ENCODE results near the gene CD320. TPM values are rescaled to one million over a fixed set of nuclear protein-coding genes. Genes with fewer than 3 reads are reported as not detected.
"Not testable (repeated sequence)": the region's sequence is repeated elsewhere in the genome, so short reads cannot be mapped to it uniquely, and the experiment has no call there.

Gene CD320
- total and polyA plus RNA-seq, 4 experiments from 2014 or later, result 29.6 to 53.5 (median 40.0) TPM

DNA sequence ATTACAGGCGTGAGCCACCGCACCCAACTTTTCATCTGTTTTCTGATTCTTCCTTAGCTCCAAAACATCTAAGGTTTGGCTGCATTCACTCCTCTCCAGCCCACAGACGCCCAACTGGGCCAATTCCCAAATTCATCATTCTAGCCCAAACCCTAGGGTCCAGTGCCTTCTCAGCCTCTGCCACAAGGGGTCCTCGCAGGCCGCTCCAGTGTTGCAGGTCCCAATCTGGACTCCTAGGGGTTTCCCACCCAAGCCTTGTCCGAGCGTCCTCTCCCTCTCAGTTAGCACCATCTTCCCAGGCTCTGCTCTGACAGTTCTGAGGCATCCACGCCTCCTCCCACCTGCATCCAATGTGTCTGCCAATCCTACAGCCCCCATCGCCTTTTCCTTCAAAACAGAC lies 16.8 kb downstream of the CD320 start:
- H3K27ac ChIP-seq (ENCODE audit: low read depth, low read length); H3K9me3 ChIP-seq (ENCODE audit: control insufficient read depth in 1 of 2, low read length in 2 of 2); H3K4me3 Mint-ChIP-seq; CTCF ChIA-PET (ENCODE audit: partially characterized antibody); H3K27ac Mint-ChIP-seq; H3K9me3 Mint-ChIP-seq; H3K36me3 ChIP-seq (ENCODE audit: insufficient read depth, low read length); H3K27me3 ChIP-seq (ENCODE audit: insufficient read depth, low read length); DNase-seq; H3K27me3 Mint-ChIP-seq; H3K4me3 ChIP-seq (ENCODE audit: low read length in 2 of 2); H3K4me1 ChIP-seq (ENCODE audit: insufficient read depth, low read length); POLR2A ChIA-PET (ENCODE audit: partially characterized antibody); H3K4me1 Mint-ChIP-seq; H3K36me3 Mint-ChIP-seq; intact Hi-C loops (cut with micrococcal nuclease): not testable (repeated sequence)

DNA sequence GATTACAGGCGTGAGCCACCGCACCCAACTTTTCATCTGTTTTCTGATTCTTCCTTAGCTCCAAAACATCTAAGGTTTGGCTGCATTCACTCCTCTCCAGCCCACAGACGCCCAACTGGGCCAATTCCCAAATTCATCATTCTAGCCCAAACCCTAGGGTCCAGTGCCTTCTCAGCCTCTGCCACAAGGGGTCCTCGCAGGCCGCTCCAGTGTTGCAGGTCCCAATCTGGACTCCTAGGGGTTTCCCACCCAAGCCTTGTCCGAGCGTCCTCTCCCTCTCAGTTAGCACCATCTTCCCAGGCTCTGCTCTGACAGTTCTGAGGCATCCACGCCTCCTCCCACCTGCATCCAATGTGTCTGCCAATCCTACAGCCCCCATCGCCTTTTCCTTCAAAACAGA lies 31.6 kb downstream of the CD320 start:
- DNase-seq; H3K27ac ChIP-seq (ENCODE audit: low read depth, low read length); H3K27me3 ChIP-seq (ENCODE audit: insufficient read depth, low read length); H3K36me3 ChIP-seq (ENCODE audit: insufficient read depth, low read length); H3K27ac Mint-ChIP-seq; H3K4me3 Mint-ChIP-seq; H3K9me3 Mint-ChIP-seq; H3K4me1 Mint-ChIP-seq; H3K36me3 Mint-ChIP-seq; H3K27me3 Mint-ChIP-seq; POLR2A ChIA-PET (ENCODE audit: partially characterized antibody); H3K9me3 ChIP-seq (ENCODE audit: control insufficient read depth in 1 of 2, low read length in 2 of 2); H3K4me1 ChIP-seq (ENCODE audit: insufficient read depth, low read length); CTCF ChIA-PET (ENCODE audit: partially characterized antibody); intact Hi-C loops (cut with micrococcal nuclease); H3K4me3 ChIP-seq (ENCODE audit: low read length in 2 of 2): not testable (repeated sequence)

DNA sequence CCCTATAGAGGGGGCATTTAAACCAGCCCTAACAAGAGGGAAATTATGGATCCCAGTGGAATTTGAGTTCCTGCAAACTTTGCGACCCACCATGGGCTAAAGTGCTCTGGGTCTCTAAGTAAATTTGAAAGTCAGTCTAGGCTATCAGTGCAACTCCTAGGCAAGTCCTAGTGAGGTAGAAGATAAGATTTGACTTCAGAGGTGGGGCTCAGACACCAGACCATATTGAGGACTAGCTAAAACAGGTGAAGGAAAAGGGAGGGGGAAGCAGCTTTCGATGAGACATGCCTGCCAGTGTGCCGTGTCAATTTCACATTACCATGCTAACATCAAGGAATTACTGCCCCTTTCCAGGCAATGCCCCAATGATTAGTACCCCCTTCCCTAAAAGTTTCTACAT lies 38.4 kb downstream of the CD320 start:
- H3K27ac ChIP-seq (ENCODE audit: low read depth, low read length), result peak overlapping the region; percentile 76
- no peaks in the 10 kb centered on the region for H3K36me3 ChIP-seq (ENCODE audit: insufficient read depth, low read length)
- peaks cover 10% of the 10 kb centered on the region for H3K4me1 ChIP-seq (ENCODE audit: insufficient read depth, low read length)
- intact Hi-C loops (cut with micrococcal nuclease), result loop anchor here (5.0 kb wide), 2 partner anchors 112 to 128 kb away; no protein-coding TSS in a partner anchor
- H3K4me3 Mint-ChIP-seq, result peak overlapping the region; percentile 90 to 97 (median 92)
- CTCF ChIA-PET (ENCODE audit: partially characterized antibody), result interaction anchor here (0.6 to 4.2 kb wide), 12 partner anchors 32 to 309 kb away, joined by 3 to 27 read pairs (median 4); partner anchors contain the start of genes NDUFA7 and RPS28
- POLR2A ChIA-PET (ENCODE audit: partially characterized antibody), result interaction anchor here (0.9 to 1.2 kb wide), 4 partner anchors 42 to 54 kb away, joined by 3 to 8 read pairs (median 4); partner anchors contain the start of genes NDUFA7 and RPS28
- no peaks in the 10 kb centered on the region for H3K27me3 ChIP-seq (ENCODE audit: insufficient read depth, low read length)
- peak overlapping the region; percentile 86 to 97 (median 93) for H3K27ac Mint-ChIP-seq
- no peaks in the 10 kb centered on the region for H3K36me3 Mint-ChIP-seq
- H3K4me1 Mint-ChIP-seq, result peaks cover 7 to 16% (median 11%) of the 10 kb centered on the region in 4 donors
- peak overlapping the region; percentile 66 to 88 for H3K4me3 ChIP-seq (ENCODE audit: low read length in 2 of 2)
- H3K27me3 Mint-ChIP-seq, result no peaks in the 10 kb centered on the region
- no peaks in the 10 kb centered on the region for H3K9me3 Mint-ChIP-seq
- no peaks in the 10 kb centered on the region for H3K9me3 ChIP-seq (ENCODE audit: control insufficient read depth in 1 of 2, low read length in 2 of 2)
- DNase-seq, result no peak

DNA sequence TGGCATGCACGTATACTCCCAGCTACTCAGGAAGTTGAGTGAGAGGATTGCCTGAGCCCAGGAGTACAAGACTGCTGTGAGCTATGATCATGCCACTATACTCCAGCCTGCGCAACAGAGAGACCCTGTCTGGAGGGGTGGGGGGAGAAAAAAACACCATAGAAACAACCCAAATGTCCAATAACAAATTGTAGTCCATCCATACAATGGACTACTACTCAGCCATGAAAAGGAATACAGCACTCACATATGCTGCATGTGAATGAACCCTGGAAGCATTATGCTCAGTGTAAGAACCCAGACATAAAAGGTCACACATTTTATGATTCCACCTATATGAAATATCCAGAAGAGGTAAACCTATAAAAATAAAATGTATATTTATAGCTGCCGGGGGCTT lies 42.3 kb downstream of the CD320 start:
- H3K27ac Mint-ChIP-seq, result peak overlapping the region in 1 of 7 donors; percentile 6
- peaks cover 10% of the 10 kb centered on the region for H3K4me1 ChIP-seq (ENCODE audit: insufficient read depth, low read length)
- no peaks in the 10 kb centered on the region for H3K27me3 Mint-ChIP-seq
- peaks cover 7 to 16% (median 11%) of the 10 kb centered on the region in 4 donors for H3K4me1 Mint-ChIP-seq
- H3K36me3 ChIP-seq (ENCODE audit: insufficient read depth, low read length), result no peaks in the 10 kb centered on the region
- no peaks in the 10 kb centered on the region for H3K36me3 Mint-ChIP-seq
- no peaks in the 10 kb centered on the region for H3K27me3 ChIP-seq (ENCODE audit: insufficient read depth, low read length)
- no peaks in the 10 kb centered on the region for H3K9me3 Mint-ChIP-seq
- H3K27ac ChIP-seq (ENCODE audit: low read depth, low read length), result no peak overlapping the region
- peak overlapping the region in 1 of 8 donors; percentile 7 for H3K4me3 Mint-ChIP-seq
- ChIA-PET CTCF (ENCODE audit: partially characterized antibody) (interaction anchor here (0.6 to 4.2 kb wide), 5 partner anchors 52 to 313 kb away, joined by 3 to 18 read pairs (median 3); no protein-coding TSS in a partner anchor), POLR2A (ENCODE audit: partially characterized antibody) (interaction anchor here (0.6 kb wide), 1 partner anchor 345 kb away, joined by 3 read pairs; no protein-coding TSS in a partner anchor)
- no peak for DNase-seq
- H3K4me3 ChIP-seq (ENCODE audit: low read length in 2 of 2), result no peak overlapping the region
- intact Hi-C loops (cut with micrococcal nuclease), result loop anchor here (5.0 kb wide), 2 partner anchors 109 to 131 kb away; no protein-coding TSS in a partner anchor
- no peaks in the 10 kb centered on the region for H3K9me3 ChIP-seq (ENCODE audit: control insufficient read depth in 1 of 2, low read length in 2 of 2)

DNA sequence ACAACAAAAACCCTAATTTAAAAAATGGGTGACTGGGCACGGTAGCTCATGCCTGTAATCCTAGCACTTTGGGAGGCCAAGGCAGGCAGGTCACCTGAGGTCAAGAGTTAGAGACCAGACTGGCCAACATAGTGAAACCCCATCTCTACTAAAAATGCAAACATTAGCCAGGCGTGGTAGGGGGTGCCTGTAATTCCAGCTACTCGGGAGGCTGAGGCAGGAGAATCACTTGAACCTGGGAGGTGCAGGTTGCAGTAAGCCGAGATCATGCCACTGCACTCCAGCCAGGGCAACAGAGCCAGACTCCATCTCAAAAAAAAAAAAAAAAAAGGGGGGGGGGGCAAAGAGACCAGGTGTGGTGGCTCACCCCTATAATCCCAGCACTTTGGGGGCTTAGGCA lies 43.9 kb downstream of the CD320 start:
- H3K9me3 ChIP-seq (ENCODE audit: control insufficient read depth in 1 of 2, low read length in 2 of 2); H3K36me3 Mint-ChIP-seq; H3K27ac Mint-ChIP-seq; H3K9me3 Mint-ChIP-seq; H3K27me3 ChIP-seq (ENCODE audit: insufficient read depth, low read length); H3K4me1 ChIP-seq (ENCODE audit: insufficient read depth, low read length); H3K36me3 ChIP-seq (ENCODE audit: insufficient read depth, low read length); H3K4me3 Mint-ChIP-seq; H3K27me3 Mint-ChIP-seq; H3K4me3 ChIP-seq (ENCODE audit: low read length in 2 of 2); DNase-seq; H3K27ac ChIP-seq (ENCODE audit: low read depth, low read length); intact Hi-C loops (cut with micrococcal nuclease): not testable (repeated sequence)
- H3K4me1 Mint-ChIP-seq, result peaks cover 2 to 11% (median 6%) of the 10 kb centered on the region in 4 donors
- ChIA-PET CTCF (ENCODE audit: partially characterized antibody) (interaction anchor here (1.2 kb wide), 1 partner anchor 38 kb away, joined by 3 read pairs; no protein-coding TSS in a partner anchor), POLR2A (ENCODE audit: partially characterized antibody) (interaction anchor here (0.8 kb wide), 1 partner anchor 57 kb away, joined by 4 read pairs; the partner anchor contains the start of genes NDUFA7 and RPS28)

DNA sequence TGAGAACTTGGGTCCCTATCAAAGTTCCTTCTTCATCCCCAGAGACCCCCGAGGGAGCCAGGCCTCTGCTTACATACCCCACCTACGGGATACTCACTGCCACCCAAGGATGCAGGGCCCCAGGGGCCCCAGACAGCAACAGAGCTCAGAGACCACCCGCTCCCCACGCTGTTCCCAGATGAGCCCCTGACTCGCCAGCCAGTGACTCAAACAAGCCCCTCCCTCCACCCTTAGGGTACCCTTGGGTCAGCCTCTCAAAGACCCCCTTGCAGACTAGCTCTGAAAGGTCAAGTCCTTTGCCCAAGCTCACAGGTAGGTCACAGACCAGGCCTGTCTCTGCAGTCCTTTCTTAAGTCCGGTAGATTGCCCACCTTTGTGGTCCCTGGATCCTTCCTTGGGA lies 45.7 kb downstream of the CD320 start:
- no peak overlapping the region for H3K4me3 Mint-ChIP-seq
- H3K36me3 Mint-ChIP-seq, result peaks cover 8 to 15% of the 10 kb centered on the region in 2 donors
- intact Hi-C loops (cut with micrococcal nuclease), result no loop called here
- H3K27ac Mint-ChIP-seq, result no peak overlapping the region
- DNase-seq, result no peak
- Histone ChIP-seq H3K4me3 (ENCODE audit: low read length in 2 of 2) (no peak overlapping the region), H3K27me3 (ENCODE audit: insufficient read depth, low read length) (no peaks in the 10 kb centered on the region), H3K27ac (ENCODE audit: low read depth, low read length) (no peak overlapping the region), H3K9me3 (ENCODE audit: control insufficient read depth in 1 of 2, low read length in 2 of 2) (no peaks in the 10 kb centered on the region), H3K4me1 (ENCODE audit: insufficient read depth, low read length) (no peaks in the 10 kb centered on the region), H3K36me3 (ENCODE audit: insufficient read depth, low read length) (no peaks in the 10 kb centered on the region)
- H3K27me3 Mint-ChIP-seq, result no peaks in the 10 kb centered on the region
- peaks cover 0 to under 1% (median 0%) of the 10 kb centered on the region in 4 donors for H3K4me1 Mint-ChIP-seq
- ChIA-PET CTCF (ENCODE audit: partially characterized antibody) (interaction anchor here (0.5 kb wide), 1 partner anchor 276 kb away, joined by 4 read pairs; no protein-coding TSS in a partner anchor), POLR2A (ENCODE audit: partially characterized antibody) (no interaction called here)
- H3K9me3 Mint-ChIP-seq, result no peaks in the 10 kb centered on the region

DNA sequence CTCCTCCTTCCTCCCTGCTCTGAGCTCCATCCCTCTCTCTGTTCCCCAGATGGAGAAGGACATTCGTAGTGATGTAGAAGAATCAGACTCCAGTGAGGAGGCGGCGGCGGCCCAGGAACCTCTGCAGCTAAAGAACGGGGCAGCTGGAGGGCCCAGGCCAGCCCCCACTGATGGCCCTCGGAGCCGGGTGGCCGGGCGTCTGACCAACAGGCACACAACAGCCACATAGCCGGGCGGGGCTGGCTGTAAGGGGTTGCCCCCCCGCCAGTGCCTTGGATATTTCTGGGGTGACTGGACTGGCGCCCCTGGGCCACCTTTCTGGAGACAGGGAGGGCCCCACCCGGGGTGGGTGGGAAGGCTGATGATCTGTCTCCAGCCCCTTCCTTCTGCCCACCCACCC lies 46.3 kb downstream of the CD320 start:
- H3K4me1 ChIP-seq (ENCODE audit: insufficient read depth, low read length), result peaks cover 3% of the 10 kb centered on the region
- ChIA-PET POLR2A (ENCODE audit: partially characterized antibody) (no interaction called here), CTCF (ENCODE audit: partially characterized antibody) (interaction anchor here (0.5 to 1.1 kb wide), 3 partner anchors 60 to 318 kb away, joined by 3 to 5 read pairs (median 4); partner anchors contain the start of genes RPS28 and TIMM44)
- no peaks in the 10 kb centered on the region for H3K27me3 ChIP-seq (ENCODE audit: insufficient read depth, low read length)
- peaks cover 0 to 6% (median 1%) of the 10 kb centered on the region in 4 donors for H3K4me1 Mint-ChIP-seq
- no peaks in the 10 kb centered on the region for H3K36me3 ChIP-seq (ENCODE audit: insufficient read depth, low read length)
- H3K27ac ChIP-seq (ENCODE audit: low read depth, low read length), result no peak overlapping the region
- no peak overlapping the region for H3K4me3 ChIP-seq (ENCODE audit: low read length in 2 of 2)
- no peak overlapping the region for H3K27ac Mint-ChIP-seq
- H3K9me3 Mint-ChIP-seq, result no peaks in the 10 kb centered on the region
- H3K9me3 ChIP-seq (ENCODE audit: control insufficient read depth in 1 of 2, low read length in 2 of 2), result no peaks in the 10 kb centered on the region
- intact Hi-C loops (cut with micrococcal nuclease), result no loop called here
- DNase-seq, result no peak
- peaks cover 11 to 21% of the 10 kb centered on the region in 2 donors for H3K36me3 Mint-ChIP-seq
- H3K4me3 Mint-ChIP-seq, result no peak overlapping the region
- H3K27me3 Mint-ChIP-seq, result no peaks in the 10 kb centered on the region

Measured in CD4-positive, alpha-beta memory T cell (primary cell).